HG02973 (cell line): ENCODE measurements around the gene EVX2.

Experiments used
- ATAC-seq: cut with Tn5 transposase; IDR thresholded peaks from one replicate; pipeline ENCODE4 v1.9.1; 2021; ENCODE audit warnings: moderate library complexity; ENCODE audit not compliant: unreplicated experiment

The EVX2 gene

DNA sequence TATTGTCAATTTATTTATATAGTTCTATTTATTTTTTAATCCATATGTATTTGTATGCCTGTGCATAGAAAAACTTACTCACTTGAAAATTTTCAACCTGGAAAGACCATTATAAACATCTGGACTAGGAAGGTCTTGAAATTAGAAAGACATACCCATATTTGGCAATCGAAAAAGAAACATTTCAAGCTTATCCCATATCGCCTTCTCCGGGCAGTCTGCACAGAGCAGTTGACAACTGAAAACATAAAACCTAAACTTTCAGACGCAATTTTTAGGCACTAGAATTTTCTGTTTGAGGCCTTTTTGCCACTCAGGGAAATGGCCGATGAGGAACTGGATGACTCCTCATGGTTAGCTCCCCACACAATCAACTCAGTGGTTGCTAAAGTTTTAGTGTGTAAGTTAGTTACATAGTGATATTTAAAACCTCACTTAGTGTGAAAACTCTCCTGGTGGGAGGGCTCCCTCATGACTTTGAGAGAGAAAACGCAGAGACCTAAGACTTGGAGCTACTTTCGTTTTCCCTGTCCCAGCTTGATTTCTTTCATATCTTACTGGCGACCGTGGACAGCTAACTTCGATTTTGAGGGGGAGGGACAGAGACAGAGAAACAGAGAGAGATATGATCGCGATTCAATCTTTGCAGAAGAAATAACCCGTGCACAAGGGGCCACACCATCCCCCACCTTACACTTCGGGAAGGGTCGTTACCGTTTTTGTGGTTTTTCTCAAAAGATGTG is 12.7 kb upstream of the EVX2 start:
- ATAC-seq: no peak

DNA sequence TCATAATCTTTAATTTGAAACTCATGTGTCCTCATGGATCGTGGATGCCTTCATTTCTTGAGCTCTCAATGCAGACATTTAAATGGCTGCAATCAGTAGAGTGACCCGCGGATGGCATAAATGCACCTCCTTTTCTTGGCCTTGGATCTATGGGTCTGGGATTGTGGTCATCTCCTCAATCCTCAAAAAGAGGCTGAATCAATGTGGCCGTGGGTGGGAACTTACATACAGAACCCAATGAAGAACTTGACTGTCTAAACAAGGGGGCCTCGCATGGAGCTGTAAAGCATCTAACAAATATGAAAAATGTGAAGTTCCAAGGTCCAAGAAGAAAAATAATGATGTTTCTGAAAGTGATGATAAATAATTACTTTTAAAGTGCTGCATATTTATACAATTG is 11.7 kb upstream of the EVX2 start:
- no peak for ATAC-seq

- ATAC-seq: no peak
These were observed 10.6 kb upstream of the EVX2 start for GRCh38 chr2:176094349-176094748.

DNA sequence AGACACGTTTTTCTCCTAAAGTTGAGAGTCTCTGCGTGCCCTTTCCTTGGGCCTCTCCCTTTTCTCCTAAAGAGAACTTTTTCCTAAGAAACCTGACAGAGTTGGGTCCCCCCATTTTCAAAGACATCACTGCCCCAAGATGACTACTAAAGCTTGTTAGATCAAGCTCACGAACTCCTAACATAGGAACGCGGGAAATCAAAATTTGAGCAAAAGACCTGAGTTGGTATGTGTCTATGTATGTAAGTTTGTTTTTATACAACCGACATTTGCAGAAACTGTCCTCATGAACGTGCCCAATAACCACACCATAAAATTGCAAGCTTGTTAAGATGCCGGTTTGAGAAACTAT is 10.1 kb upstream of the EVX2 start:
- no peak for ATAC-seq

DNA sequence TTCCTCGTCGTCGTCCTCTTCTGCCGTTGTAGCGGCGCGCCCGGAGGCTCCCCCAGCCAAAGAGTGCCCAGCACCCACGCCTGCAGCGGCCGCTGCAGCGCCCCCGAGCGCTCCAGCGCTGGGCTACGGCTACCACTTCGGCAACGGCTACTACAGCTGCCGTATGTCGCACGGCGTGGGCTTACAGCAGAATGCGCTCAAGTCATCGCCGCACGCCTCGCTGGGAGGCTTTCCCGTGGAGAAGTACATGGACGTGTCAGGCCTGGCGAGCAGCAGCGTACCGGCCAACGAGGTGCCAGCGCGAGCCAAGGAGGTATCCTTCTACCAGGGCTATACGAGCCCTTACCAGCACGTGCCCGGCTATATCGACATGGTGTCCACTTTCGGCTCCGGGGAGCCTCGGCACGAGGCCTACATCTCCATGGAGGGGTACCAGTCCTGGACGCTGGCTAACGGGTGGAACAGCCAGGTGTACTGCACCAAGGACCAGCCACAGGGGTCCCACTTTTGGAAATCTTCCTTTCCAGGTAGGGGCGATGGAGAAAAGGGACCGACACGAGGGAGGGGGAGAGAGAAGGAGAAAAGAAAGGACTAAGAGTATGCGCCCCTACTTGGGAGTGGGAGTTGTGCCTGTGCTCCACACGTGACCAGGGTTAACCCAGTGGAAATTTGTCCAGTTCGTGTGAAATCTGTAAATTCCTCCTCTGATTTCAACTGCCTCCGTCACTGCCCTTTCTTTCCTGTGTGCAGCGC is 9.6 kb upstream of the EVX2 start:
- ATAC-seq: no peak

- no peak for ATAC-seq
These were observed 8.7 kb upstream of the EVX2 start, which contains the start of gene HOXD13 for GRCh38 chr2:176092270-176093144. HOXD13 (plus strand) TSS chr2:176092721; CDS start chr2:176092891, 170 bp downstream.

DNA sequence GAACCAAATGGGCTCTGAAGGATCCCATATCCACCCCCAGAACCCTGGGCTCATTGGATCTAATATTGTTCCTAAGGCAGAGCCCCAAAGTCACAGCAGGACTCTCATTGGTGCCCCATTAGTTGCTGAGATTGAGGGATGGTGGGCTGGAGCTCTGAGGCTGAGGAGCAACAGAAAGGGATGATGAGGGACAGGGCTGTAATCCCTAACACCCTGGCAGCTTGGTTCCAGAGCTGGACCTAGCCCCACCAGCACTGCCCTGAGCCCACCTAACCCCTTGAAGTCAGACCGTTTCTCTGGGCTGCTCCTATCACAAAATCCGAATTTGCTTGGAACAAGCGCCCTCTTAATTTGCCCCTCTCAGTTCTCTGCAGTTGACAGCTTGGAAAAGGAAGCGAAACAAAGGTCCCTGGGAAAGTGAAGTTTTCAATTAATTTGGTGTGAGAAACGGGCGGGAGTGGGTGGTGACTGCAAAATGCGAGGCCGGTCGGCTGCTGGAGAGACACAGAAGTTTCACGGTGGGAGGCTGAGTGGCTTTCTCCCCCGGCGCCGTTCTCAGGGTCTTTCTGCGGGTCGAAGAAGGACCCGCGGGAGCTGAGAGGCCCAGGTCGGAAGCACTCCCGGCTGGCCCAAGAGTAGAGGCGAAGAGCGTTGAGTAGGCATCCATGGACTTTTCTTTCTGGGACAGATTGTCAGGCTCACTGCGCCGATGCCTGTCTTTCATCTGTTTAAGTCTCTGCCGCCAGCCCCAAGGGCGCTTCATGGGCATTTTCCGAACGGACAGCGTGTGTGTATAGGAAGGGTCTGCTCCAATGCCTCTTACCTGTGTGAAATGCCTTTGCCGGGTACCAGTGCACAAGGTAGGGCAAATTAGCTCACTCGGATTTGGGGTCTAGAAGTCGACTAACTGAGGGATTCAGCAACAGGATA is 7.8 kb upstream of the EVX2 start:
- ATAC-seq: no peak

DNA sequence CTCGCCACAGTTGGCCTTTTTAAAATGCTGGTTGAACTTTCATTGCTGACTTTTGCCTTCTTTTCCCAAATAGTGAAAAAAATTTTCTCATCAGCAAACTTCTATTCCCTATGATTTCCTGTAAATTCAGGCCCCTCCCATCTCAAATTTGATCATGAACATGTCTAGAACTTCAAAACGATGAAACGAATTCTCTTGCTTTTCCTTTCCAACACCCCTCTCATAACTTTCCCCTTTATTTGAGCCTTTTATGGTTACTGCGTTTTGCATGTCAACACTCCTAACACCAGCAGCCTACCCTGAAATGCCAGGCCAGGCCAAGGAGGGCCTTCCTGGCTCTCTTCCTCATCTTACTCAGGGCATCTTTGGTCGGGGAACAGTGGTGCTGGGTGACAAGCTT is 7.1 kb upstream of the EVX2 start:
- ATAC-seq: no peak

DNA sequence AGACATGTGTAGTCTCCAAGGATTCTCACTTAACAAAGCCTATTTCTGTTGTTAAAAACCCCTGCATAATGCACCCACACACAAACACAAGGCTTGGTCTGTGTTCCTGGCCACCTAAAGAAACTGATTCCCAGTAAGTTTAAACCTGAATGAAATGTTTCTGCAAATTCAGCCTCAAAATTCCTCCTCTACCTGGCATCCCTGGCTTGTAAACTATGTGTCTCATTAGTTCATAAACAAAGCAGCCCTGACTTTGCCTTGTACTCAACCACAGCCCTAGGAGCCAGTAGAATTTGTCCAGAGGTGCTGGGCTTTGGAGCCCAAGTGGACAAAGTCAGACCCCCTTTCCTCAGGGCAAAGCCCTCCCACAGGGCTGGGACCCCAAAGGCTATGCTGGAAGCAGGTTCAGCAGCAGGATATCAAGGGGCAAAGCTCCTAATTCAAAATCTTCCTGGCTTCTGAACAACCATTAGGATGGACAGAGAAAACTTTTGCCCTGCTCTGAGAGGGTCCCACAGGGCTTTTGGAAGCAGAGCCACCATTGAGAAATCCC is 6.2 kb upstream of the EVX2 start:
- ATAC-seq: no peak

DNA sequence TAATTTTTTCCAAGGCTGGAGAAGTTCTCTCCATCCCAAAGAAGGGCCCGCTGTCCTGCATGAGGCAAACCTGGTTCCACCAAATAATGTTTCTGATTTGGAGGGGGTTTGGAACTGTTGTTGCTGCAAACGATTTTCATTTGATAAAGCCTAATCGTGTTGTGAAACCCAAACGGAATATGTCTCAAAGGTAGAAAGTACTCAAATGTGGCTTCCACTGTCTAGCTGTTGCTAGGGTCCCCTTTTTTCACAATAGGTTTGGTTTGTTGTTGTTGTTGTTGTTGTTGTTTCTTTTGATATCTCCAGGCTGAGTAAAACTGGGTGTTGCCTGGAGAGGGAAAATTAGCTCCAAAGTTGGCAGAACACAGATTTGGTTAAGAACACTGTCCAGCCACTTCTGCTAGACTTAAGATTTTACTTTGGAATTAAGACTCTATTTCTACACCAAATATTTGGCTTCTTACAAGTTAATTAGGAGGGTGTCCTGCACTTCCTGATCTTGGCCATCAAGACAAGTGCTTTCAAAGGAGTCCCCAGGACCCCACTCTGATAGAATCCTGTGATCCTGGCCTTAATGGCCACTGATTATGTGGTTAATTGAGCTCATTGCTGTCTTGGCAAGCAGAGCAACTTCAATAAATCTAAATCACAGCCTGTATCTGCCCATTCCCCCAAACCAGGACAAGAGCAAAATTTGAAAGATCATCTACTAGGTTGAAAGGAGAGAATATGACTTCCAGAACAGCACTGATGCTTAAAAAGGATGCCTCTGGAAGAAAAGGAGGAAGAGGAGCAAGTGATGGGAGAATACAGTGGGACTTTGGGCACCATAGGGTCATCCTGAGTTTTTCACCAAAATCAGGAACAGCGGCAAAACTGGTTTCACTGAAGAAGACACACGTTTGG is 5.4 kb upstream of the EVX2 start:
- no peak for ATAC-seq

- no peak for ATAC-seq
These were observed 4.5 kb upstream of the EVX2 start for GRCh38 chr2:176088048-176088936.

DNA sequence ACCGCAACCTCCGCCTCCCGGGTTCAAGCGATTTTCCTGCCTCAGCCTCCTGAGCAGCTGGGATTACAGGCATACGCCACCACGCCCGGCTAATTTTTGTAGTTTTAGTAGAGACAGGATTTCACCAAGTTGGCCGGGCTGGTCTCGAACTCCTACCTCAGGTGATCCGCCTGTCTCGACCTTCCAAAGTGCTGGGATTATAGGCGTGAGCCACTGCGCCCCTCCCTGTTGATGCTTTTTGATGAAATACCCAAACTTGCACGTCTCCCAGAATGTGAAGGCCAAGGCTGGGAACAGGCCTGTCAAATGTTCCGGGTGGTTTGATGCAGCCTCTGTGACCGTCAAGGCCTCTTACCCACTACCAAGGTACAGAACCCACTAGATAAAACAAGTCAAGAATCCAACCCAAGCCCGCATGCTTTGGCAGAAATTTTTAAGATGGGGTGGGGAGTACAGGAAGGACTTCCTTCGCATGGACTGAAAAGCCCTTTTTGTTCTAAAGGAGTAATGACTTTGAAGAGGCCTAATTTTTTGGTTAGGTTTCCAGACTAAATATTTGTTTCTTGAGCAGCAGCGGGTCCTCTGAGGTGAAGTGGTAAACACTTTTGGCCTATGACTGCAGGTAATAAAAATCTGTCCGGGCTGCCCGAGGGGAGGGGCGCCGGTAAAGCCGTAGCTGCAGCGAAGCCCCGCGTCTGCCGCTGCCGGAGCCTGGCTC is 3.7 kb upstream of the EVX2 start:
- no peak for ATAC-seq

GRCh38 chr2:176085861-176086771 is 2.4 kb upstream of the EVX2 start:
- no peak for ATAC-seq

- no peak for ATAC-seq
These were observed 1.5 kb upstream of the EVX2 start for GRCh38 chr2:176085120-176085788.

DNA sequence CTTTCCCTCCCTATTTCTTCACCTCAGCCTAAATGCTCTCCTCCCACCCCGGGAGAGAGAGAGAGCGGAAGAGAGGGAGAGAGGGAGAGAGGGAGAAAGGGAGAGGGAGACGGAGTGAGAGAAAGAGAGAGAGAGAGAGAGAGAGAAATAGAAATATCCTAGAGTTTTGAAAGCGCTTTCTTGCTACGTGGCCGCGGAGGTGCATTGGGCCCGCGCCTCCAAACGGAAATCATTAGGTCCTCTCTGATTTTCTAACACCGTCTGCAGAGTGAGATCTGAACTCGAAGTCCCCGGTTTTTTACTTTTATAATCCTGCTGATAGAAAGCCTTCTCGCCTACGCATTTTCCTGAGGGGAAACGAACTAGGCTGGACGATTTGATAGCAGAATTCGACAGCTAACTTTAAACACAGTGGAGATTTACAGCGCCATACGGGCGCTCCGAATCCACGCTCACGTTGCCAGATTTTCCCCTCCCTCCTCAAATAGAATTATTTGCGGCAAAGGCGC is 903 bp upstream of the EVX2 start:
- no peak for ATAC-seq
